DMS53 (cell line): ENCODE results near the gene SLC24A1.

Experiments
- DNase-seq: peaks from one replicate; lab custom pipeline; 2025; lab: John Stamatoyannopoulos, UW

SLC24A1 gene

GRCh38 chr15:65651831-65652749 lies 30.4 kb downstream of the SLC24A1 start:
- DNase-seq: no peak

GRCh38 chr15:65653341-65653740 lies 31.6 kb downstream of the SLC24A1 start:
- DNase-seq: no peak

GRCh38 chr15:65653801-65654521 lies 32.2 kb downstream of the SLC24A1 start:
- no peak for DNase-seq

GRCh38 chr15:65655026-65655425 lies 33.3 kb downstream of the SLC24A1 start:
- DNase-seq: no peak

- DNase-seq: no peak
These were observed 33.7 kb downstream of the SLC24A1 start for GRCh38 chr15:65655457-65655856.

GRCh38 chr15:65659502-65660052 lies 37.8 kb downstream of the SLC24A1 start:
- no peak for DNase-seq

DNA sequence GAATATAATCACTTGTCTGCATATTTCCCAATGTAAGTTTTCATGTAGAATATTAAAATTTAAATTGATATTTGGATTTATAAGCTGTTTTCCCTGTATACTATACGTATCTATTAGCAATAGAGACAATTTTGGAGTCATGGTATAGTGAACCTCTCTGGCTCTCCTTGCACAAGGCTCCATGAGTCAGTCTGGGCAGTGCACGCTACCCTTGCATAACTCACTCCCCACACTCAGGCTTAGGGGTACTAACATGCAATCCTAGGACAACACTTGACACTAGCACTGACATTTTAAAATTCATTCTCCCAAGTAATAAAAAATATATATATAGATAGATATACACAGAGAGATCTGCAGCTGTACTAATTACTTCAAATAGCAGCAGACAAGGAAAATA lies 39.2 kb downstream of the SLC24A1 start:
- DNase-seq: no peak

DNA sequence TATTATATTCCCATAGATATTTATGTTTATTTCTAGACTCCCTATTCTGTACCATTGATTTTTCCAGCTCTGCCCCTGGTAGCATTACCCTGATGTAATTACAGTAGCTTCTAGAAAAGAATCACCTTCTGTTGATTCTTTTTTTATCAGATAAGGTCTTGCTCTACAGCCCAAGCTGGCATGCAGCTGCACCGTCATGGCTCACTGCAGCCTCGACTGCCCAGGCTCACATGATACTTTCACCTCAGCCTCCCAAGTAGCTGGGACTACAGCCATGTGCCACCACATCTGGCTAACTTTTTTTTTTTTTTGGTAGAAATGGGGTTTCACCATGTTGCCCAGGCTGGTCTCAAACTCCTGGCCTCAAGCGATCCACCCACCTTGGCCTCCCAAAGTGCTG lies 41.8 kb downstream of the SLC24A1 start:
- no peak for DNase-seq

- DNase-seq: peak; percentile 3
These were observed 44.5 kb downstream of the SLC24A1 start for GRCh38 chr15:65666257-65666656.

- no peak for DNase-seq
These were observed 53.8 kb downstream of the SLC24A1 start for GRCh38 chr15:65675551-65675950.

GRCh38 chr15:65676123-65676522 lies 54.4 kb downstream of the SLC24A1 start:
- no peak for DNase-seq

DNA sequence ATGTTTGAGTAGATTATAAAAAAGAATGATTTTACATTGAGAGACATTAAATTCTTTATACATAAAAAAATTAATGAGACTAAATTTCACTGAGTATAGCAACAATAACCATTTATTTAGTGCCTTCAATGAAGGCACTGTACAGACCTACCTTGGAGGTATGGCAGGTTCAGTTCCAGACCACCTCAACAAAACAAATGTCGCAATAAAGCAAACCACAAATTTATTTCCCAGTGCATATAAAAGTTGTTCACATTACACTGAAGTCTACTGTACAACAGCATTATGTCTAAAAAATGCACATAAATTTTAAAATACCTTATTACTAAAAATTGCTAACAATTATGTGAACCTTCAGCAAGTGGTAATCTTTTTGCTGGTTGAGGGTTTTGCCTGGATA lies 58.8 kb downstream of the SLC24A1 start:
- no peak for DNase-seq

DNA sequence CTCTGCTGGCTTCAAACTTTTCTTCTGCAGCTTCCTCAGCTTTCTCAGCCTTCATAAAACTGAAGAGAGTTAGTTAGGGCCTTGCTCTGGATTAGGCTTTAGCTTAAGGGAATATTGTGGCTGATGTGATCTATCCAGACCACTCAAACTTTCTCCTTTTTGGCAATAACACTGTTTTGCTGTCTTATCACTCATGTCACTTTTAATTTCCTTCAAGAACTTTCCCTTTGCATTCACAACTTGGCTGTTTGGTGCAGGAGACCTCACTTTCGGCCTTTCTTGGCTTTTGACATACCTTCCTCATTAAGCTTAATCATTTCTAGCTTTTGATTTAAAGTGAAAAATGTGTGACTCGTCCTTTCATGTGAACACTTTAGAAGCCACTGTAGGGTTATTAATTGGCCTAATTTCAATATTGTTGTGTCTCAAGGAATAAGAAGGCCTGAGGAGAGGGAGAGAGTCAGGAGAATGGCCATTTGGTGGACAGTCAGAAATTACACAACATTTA lies 60.7 kb downstream of the SLC24A1 start:
- no peak for DNase-seq

- DNase-seq: no peak
These were observed 66.7 kb downstream of the SLC24A1 start for GRCh38 chr15:65688462-65688861.

DNA sequence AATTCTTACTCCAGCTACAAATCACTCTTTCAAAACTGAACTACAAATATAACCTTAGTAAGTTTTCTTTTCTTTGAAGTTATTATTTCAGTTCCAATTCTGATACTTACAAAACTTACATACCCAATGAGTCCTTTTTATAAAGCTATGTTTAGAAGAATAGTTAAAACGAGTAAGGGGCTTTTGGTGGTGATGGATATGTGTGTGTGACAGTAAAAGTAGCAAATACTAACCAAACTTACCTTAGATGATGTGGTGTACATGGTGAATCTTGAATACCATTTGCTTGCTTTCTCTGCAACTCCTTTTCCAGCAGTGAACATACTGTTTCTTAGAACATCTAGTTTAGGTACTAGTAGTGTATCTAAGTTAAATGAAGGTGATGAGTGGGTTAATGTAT lies 68.4 kb downstream of the SLC24A1 start:
- DNase-seq: no peak

DNA sequence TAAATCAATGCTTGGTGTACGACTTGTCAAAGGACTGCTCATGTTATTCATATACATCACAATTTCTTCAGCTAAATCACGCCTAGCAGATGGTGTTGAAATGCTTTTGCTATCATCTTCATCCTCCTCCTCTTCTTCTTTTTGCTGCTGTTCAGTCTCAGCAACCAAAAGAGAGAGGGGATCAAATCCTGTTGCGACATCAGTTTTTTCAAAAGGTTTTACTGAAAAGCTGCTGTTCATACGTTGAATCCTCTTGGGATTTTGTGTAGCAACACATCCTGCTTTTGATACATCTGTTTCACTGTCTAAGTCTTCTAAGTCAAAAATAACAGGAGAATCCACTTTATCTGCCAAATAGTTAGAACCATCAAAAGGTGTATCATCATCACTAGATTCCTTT lies 69.0 kb downstream of the SLC24A1 start:
- no peak for DNase-seq

- DNase-seq: no peak
These were observed 73.3 kb downstream of the SLC24A1 start for GRCh38 chr15:65695081-65695480.
